ENCODE measurements around the gene NF1. TPM values are rescaled to one million over a fixed set of nuclear protein-coding genes. Genes with fewer than 3 reads are reported as not detected.

NF1 gene
- polyA plus RNA-seq, 3 donors = 1.2 to 7.4 (median 2.1) TPM

GRCh38 chr17:31272803-31273202, 178.0 kb downstream of the NF1 start:
- Histone ChIP-seq H3K9me3 (replicated peaks in 1 of 2; ENCODE audit: control insufficient read depth in 1 of 2, insufficient read depth in 1 of 2, low read length in 2 of 2) (no peaks in the 10 kb centered on the region), H3K36me3 (replicated peaks in 1 of 2; ENCODE audit: control insufficient read depth in 1 of 2, insufficient read depth in 2 of 2, low read length in 2 of 2) (peaks cover 2 to 14% of the 10 kb centered on the region in 2 donors), H3K4me3 (replicated peaks in 1 of 3; ENCODE audit: low read depth in 2 of 3, low read length in 3 of 3) (no peak overlapping the region), H3K4me1 (ENCODE audit: control insufficient read depth in 1 of 2, insufficient read depth in 2 of 2, low read length in 2 of 2) (peaks cover 19 to 38% of the 10 kb centered on the region in 2 donors), H3K79me2 (ENCODE audit: insufficient read depth, low read length) (peaks cover 7% of the 10 kb centered on the region), H2AFZ (ENCODE audit: insufficient read depth, low read depth, low read length, poor library complexity, severe bottlenecking) (no peak overlapping the region), H3K27me3 (ENCODE audit: control insufficient read depth in 2 of 2, insufficient read depth in 2 of 2, low read length in 2 of 2) (no peaks in the 10 kb centered on the region), H3K4me2 (replicated peaks; ENCODE audit: extremely low read depth, low read length, poor library complexity, severe bottlenecking) (no peak overlapping the region), H4K20me1 (ENCODE audit: insufficient read depth, low read length) (no peaks in the 10 kb centered on the region), H3K27ac (ENCODE audit: low read depth in 1 of 2, low read length in 2 of 2) (peak overlapping the region in 1 of 2 donors; percentile 82), H3K9ac (ENCODE audit: insufficient read depth, low read length, poor library complexity, severe bottlenecking) (no peak overlapping the region)
- Mint-ChIP-seq H3K27me3 (ENCODE audit: low read depth in 3 of 3) (no peaks in the 10 kb centered on the region), H3K4me1 (peaks cover 37% of the 10 kb centered on the region), H3K9me3 (peaks cover 0 to 3% (median 0%) of the 10 kb centered on the region in 7 donors), H3K4me3 (no peak overlapping the region), H3K36me3 (peaks cover 36 to 38% of the 10 kb centered on the region in 2 donors), H3K27ac (no peak overlapping the region)
- no peak for TF ChIP-seq CTCF (IDR thresholded peaks at IDR 0.05)
- intact Hi-C loops (cut with micrococcal nuclease) = loop anchor here in 1 of 2 donors (10.0 kb wide), 1 partner anchor 52 kb away; the partner anchor contains the start of gene EVI2A
- DNase-seq = no peak

- Histone ChIP-seq H3K9me3 (replicated peaks in 1 of 2; ENCODE audit: control insufficient read depth in 1 of 2, insufficient read depth in 1 of 2, low read length in 2 of 2) (no peaks in the 10 kb centered on the region), H2AFZ (ENCODE audit: insufficient read depth, low read depth, low read length, poor library complexity, severe bottlenecking) (no peak overlapping the region), H3K4me2 (replicated peaks; ENCODE audit: extremely low read depth, low read length, poor library complexity, severe bottlenecking) (peak overlapping the region; percentile 59), H3K4me3 (replicated peaks in 1 of 3; ENCODE audit: low read depth in 2 of 3, low read length in 3 of 3) (peak overlapping the region in 1 of 3 experiments; percentile 54), H3K4me1 (ENCODE audit: control insufficient read depth in 1 of 2, insufficient read depth in 2 of 2, low read length in 2 of 2) (peaks cover 19 to 38% of the 10 kb centered on the region in 2 donors), H3K36me3 (replicated peaks in 1 of 2; ENCODE audit: control insufficient read depth in 1 of 2, insufficient read depth in 2 of 2, low read length in 2 of 2) (peaks cover 2 to 11% of the 10 kb centered on the region in 2 donors), H3K9ac (ENCODE audit: insufficient read depth, low read length, poor library complexity, severe bottlenecking) (no peak overlapping the region), H3K79me2 (ENCODE audit: insufficient read depth, low read length) (peaks cover 7% of the 10 kb centered on the region), H4K20me1 (ENCODE audit: insufficient read depth, low read length) (no peaks in the 10 kb centered on the region), H3K27me3 (ENCODE audit: control insufficient read depth in 2 of 2, insufficient read depth in 2 of 2, low read length in 2 of 2) (no peaks in the 10 kb centered on the region), H3K27ac (ENCODE audit: low read depth in 1 of 2, low read length in 2 of 2) (peak overlapping the region in 1 of 2 donors; percentile 82)
- no peaks in the 10 kb centered on the region for H3K27me3 Mint-ChIP-seq (ENCODE audit: low read depth in 3 of 3)
- TF ChIP-seq CTCF (IDR thresholded peaks at IDR 0.05) = no peak
- peaks cover 35 to 38% of the 10 kb centered on the region in 2 donors for H3K36me3 Mint-ChIP-seq
- peaks cover 34% of the 10 kb centered on the region for H3K4me1 Mint-ChIP-seq
- no CpG with 5 or more reads among the region's 1 CpG for WGBS (ENCODE audit: insufficient coverage)
- intact Hi-C loops (cut with micrococcal nuclease) = loop anchor here in 1 of 2 donors (10.0 kb wide), 1 partner anchor 51 kb away; the partner anchor contains the start of gene EVI2A
- DNase-seq = no peak
- no peak overlapping the region for H3K4me3 Mint-ChIP-seq
- peaks cover 0 to 3% (median 0%) of the 10 kb centered on the region in 7 donors for H3K9me3 Mint-ChIP-seq
- peak overlapping the region in 3 of 7 donors; percentile 69 to 91 (median 90) for H3K27ac Mint-ChIP-seq
Measured at GRCh38 chr17:31273516-31273915, 178.7 kb downstream of the NF1 start.
